Esophagus muscularis mucosa (tissue), 4 donors: ENCODE results near the gene CASKIN1.

Source experiments
- CTCF ChIP-seq, 3 experiments: fragments of 200-600 bp in 2 of 3; fragments of 450-650 bp in 1 of 3; sonication (generic) in 2 of 3; IDR thresholded peaks; one replicate each; pipeline ENCODE4 v1.5.1; 2017 to 2019; ENCODE audit warnings: antibody characterized with exemption in 3 of 3, mild to moderate bottlenecking in 2 of 3, moderate library complexity in 1 of 3
- EP300 ChIP-seq: sonication (generic); formaldehyde crosslinking; IDR thresholded peaks from one replicate; pipeline ENCODE4 v1.6.1; 2017; ENCODE audit warnings: antibody characterized with exemption
- POLR2A ChIP-seq: fragments of 450-650 bp; IDR thresholded peaks from one replicate; pipeline ENCODE4 v1.6.1; 2017; ENCODE audit warnings: antibody characterized with exemption, moderate library complexity, mild to moderate bottlenecking, low read depth
- POLR2AphosphoS5 ChIP-seq, 2 donors: sonication (generic); formaldehyde crosslinking; IDR thresholded peaks; one replicate each; pipeline ENCODE4 v1.6.1; 2017; ENCODE audit warnings: antibody characterized with exemption in 2 of 2

- TF ChIP-seq POLR2A (no peak), CTCF (IDR thresholded peaks at IDR 0.05) (no peak), EP300 (no peak), POLR2AphosphoS5 (IDR thresholded peaks at IDR 0.05) (no peak)
Measured at GRCh38 chr16:2163211-2163881, 33.1 kb downstream of the CASKIN1 start.
